ENCODE data around the gene TAP2. TPM values are rescaled to one million over a fixed set of nuclear protein-coding genes. Genes with fewer than 3 reads are reported as not detected.

TAP2 gene
- total and polyA plus RNA-seq, 2 of the 13 experiments (the other 11 are each of a cell fraction or from before 2014, with no cell fraction given), result 10.3 to 17.6 TPM

GRCh38 chr6:32860674-32861073, 22.1 kb upstream of the TAP2 start:
- intact Hi-C loops (cut with micrococcal nuclease; ENCODE audit: unreplicated experiment), result no loop called here
- Histone ChIP-seq H3K9ac (ENCODE audit: insufficient read depth, low read depth, low read length) (no peak overlapping the region), H3K79me2 (ENCODE audit: insufficient read depth, low read length) (no peaks in the 10 kb centered on the region), H2AFZ (ENCODE audit: low read length) (no peak overlapping the region), H3K4me3 (replicated peaks in 1 of 3; ENCODE audit: insufficient read depth in 1 of 3, low read depth in 2 of 3, low read length in 3 of 3) (no peak overlapping the region), H3K27me3 (ENCODE audit: control insufficient read depth in 1 of 2, insufficient read depth in 2 of 2, low read length in 2 of 2) (peaks cover 0 to 6% of the 10 kb centered on the region in 2 experiments; a peak in 3 of 5 replicates), H3K4me1 (ENCODE audit: insufficient read depth, low read length) (peaks cover 14% of the 10 kb centered on the region), H3K27ac (ENCODE audit: extremely low read length, insufficient read depth, low read length) (no peak overlapping the region), H3K9me3 (ENCODE audit: low read length) (no peaks in the 10 kb centered on the region), H3K4me2 (ENCODE audit: low read depth, low read length) (peak overlapping the region; percentile 51; the same call in 1 of the 2 replicates), H3K36me3 (replicated peaks in 1 of 2; ENCODE audit: control insufficient read depth in 1 of 2, insufficient read depth in 2 of 2, low read length in 2 of 2) (no peaks in the 10 kb centered on the region), H4K20me1 (ENCODE audit: insufficient read depth, low read length) (no peaks in the 10 kb centered on the region)
- POLR2A ChIA-PET, result no interaction called here
- no peak for TF ChIP-seq UBTF (CRISPR knock-in tag; IDR thresholded peaks at IDR 0.05)
- TF ChIP-seq ZNF550 (CRISPR knock-in tag; IDR thresholded peaks at IDR 0.05; ENCODE audit: borderline replicate concordance), result no peak
- no peak for TF ChIP-seq PLRG1 (conservative IDR thresholded peaks at IDR 0.05)
- CTCF ChIA-PET (ENCODE audit: low intra/inter-chr PET ratio, low total read pairs), result interaction anchor here (1.1 kb wide), 1 partner anchor 16 kb away, joined by 3 read pairs; no protein-coding TSS in a partner anchor
- in situ Hi-C loops (cut with HindIII; ENCODE audit: extremely low pct_ligation_motif_present, low pct_unique_long_range_greater_than_20kb), result no loop called here
- FAIRE-seq (no peak), DNase-seq (ENCODE audit: low spot score) (no peak), ATAC-seq (no peak)
- BruUV-seq (replicated peaks), result no TSS peak
- 50% methylated on average over 1 of the region's 1 CpG for WGBS (ENCODE audit: low lambda C conversion rate)

- H3K9ac ChIP-seq (ENCODE audit: insufficient read depth, low read depth, low read length), result no peak overlapping the region
- CTCF ChIA-PET (ENCODE audit: low intra/inter-chr PET ratio, low total read pairs), result no interaction called here
- FAIRE-seq, result no peak
Measured at GRCh38 chr6:32858194-32858593, 19.7 kb upstream of the TAP2 start.

More at GRCh38 chr6:32858194-32858593, 19.7 kb upstream of the TAP2 start:
- H3K27ac ChIP-seq (ENCODE audit: extremely low read length, insufficient read depth, low read length), result no peak overlapping the region
- H3K79me2 ChIP-seq (ENCODE audit: insufficient read depth, low read length), result no peaks in the 10 kb centered on the region
- TF ChIP-seq MAFK (conservative IDR thresholded peaks at IDR 0.05 in 1 of 2, IDR thresholded peaks at IDR 0.05 in 1 of 2; ENCODE audit: low read length in 2 of 2), result peak; percentile 80 to 90
- peak; percentile 84 for TF ChIP-seq MAFF (IDR thresholded peaks at IDR 0.05; ENCODE audit: low read depth, low read length)
- TF ChIP-seq ZBTB46 (CRISPR knock-in tag; IDR thresholded peaks at IDR 0.05; ENCODE audit: borderline replicate concordance), result no peak
- no peak for TF ChIP-seq ZNF784 (CRISPR knock-in tag; IDR thresholded peaks at IDR 0.05; ENCODE audit: borderline replicate concordance)
- no peak for TF ChIP-seq THAP8 (CRISPR knock-in tag; IDR thresholded peaks at IDR 0.05; ENCODE audit: borderline replicate concordance)
- H3K36me3 ChIP-seq (replicated peaks in 1 of 2; ENCODE audit: control insufficient read depth in 1 of 2, insufficient read depth in 2 of 2, low read length in 2 of 2), result no peaks in the 10 kb centered on the region
- 75% methylated on average over 5 of the region's 5 CpGs for WGBS (ENCODE audit: low lambda C conversion rate)
- no peaks in the 10 kb centered on the region for H4K20me1 ChIP-seq (ENCODE audit: insufficient read depth, low read length)
- DNase-seq (ENCODE audit: low spot score) (no peak), ATAC-seq (no peak)
- no peak overlapping the region for H3K4me3 ChIP-seq (replicated peaks in 1 of 3; ENCODE audit: insufficient read depth in 1 of 3, low read depth in 2 of 3, low read length in 3 of 3)
- in situ Hi-C loops (cut with HindIII; ENCODE audit: extremely low pct_ligation_motif_present, low pct_unique_long_range_greater_than_20kb) (no loop called here), intact Hi-C loops (cut with micrococcal nuclease; ENCODE audit: unreplicated experiment) (no loop called here)
- POLR2A ChIA-PET, result no interaction called here
- H3K27me3 ChIP-seq (ENCODE audit: control insufficient read depth in 1 of 2, insufficient read depth in 2 of 2, low read length in 2 of 2), result no peaks in the 10 kb centered on the region; a peak in 1 of 5 replicates
- H3K4me1 ChIP-seq (ENCODE audit: insufficient read depth, low read length), result peaks cover 27% of the 10 kb centered on the region
- BruUV-seq (replicated peaks), result no TSS peak
- no peak overlapping the region for H3K4me2 ChIP-seq (ENCODE audit: low read depth, low read length)
- H3K9me3 ChIP-seq (ENCODE audit: low read length), result no peaks in the 10 kb centered on the region
- H2AFZ ChIP-seq (ENCODE audit: low read length), result no peak overlapping the region
